T-helper 17 cell (primary cell): Measurements from ENCODE around the gene AUTS2. TPM values are rescaled to one million over a fixed set of nuclear protein-coding genes. Genes with fewer than 3 reads are reported as not detected.
"Not testable (repeated sequence)": the region's sequence is repeated elsewhere in the genome, so short reads cannot be mapped to it uniquely, and the experiment has no call there.

ENCODE experiments used
- ATAC-seq: fragments of 150-1000 bp; cut with Tn5 transposase; 2 replicates; pipeline ENCODE4 v1.10.0; 2021; ENCODE audit warnings: mild to moderate bottlenecking, moderate library complexity
- DNase-seq, 3 donors: peaks; one replicate each; pipeline versions ENCODE4 v3.0.0 to v3.0.0-alpha.2; 2020 to 2021
- H3K9me3 ChIP-seq: one replicate; pipeline ENCODE4 v1.7.0; 2013; ENCODE audit warnings: low read length, mild to moderate bottlenecking; ENCODE audit not compliant: control insufficient read depth, poor library complexity, severe bottlenecking
- H3K27ac Mint-ChIP-seq: one replicate; pipeline ENCODE4 v1.8.0; 2022; ENCODE audit warnings: mild to moderate bottlenecking, moderate library complexity, mixed read lengths
- H3K27me3 Mint-ChIP-seq: one replicate; pipeline ENCODE4 v1.8.0; 2022; ENCODE audit warnings: mixed read lengths
- H3K36me3 Mint-ChIP-seq: one replicate; pipeline ENCODE4 v1.8.0; 2022; ENCODE audit warnings: low read depth, mixed read lengths
- H3K4me1 Mint-ChIP-seq: one replicate; pipeline ENCODE4 v1.8.0; 2022; ENCODE audit warnings: mild to moderate bottlenecking, mixed read lengths
- H3K4me3 Mint-ChIP-seq: one replicate; pipeline ENCODE4 v1.8.0; 2022; ENCODE audit warnings: mild to moderate bottlenecking, moderate library complexity, mixed read lengths
- total RNA-seq, 4 donors: library from RNA in 2 of 4; stranded (reverse) in 2 of 4; gene quantifications; one replicate each; pipeline ENCODE4 v1.2.3 and lab custom pipeline; 2022 to 2026

The AUTS2 gene
- total RNA-seq, 2 donors from 2014 or later, result 84.2 to 89.5 TPM

DNA sequence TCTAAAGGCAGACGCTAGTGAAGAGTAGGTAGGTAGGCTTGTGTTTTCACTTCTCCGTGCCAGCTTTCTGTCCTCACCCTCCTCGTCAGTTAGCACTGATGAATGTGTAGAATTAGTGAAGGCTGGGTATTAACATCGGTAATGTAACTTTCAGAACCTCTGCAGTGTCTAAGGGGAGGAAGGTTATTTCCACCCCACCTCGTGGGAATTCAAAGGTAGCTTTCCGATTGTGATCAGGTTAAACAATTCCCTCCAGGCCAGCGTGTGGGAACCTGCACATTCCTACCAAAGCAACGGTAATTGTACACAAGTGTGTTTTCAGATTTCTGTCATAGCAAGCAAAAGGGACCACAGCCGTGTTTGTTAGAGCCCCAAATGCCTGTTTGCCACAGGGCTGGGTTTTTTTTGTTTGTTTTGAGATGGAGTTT is 1128.7 kb downstream of the AUTS2 start:
- Mint-ChIP-seq H3K27me3 (no peaks in the 10 kb centered on the region), H3K36me3 (no peaks in the 10 kb centered on the region), H3K4me1 (peaks cover 22% of the 10 kb centered on the region), H3K4me3 (no peak overlapping the region), H3K27ac (peak overlapping the region; percentile 71)
- H3K9me3 ChIP-seq, result no peaks in the 10 kb centered on the region
- ATAC-seq, result no peak
- no peak for DNase-seq

DNA sequence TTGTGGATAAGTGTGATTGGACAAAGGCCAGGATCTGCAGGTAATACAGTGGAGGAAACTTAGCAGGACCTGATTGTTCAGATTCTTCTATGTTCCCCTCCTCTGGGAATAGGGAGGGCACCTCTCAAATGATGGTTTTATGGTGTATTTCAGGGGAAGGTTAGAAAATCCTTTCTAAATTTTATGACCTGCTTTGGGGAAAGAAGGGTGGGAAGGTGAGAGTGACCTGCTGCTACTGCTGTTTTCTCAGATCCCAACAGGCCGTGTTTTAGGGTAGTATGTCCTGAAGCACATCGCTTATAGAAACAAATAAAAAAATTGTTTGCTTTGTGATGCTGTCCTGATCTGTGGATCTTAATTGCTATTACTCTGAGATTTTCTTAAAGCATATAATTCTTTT is 1129.6 kb downstream of the AUTS2 start:
- Mint-ChIP-seq H3K4me3 (no peak overlapping the region), H3K27me3 (no peaks in the 10 kb centered on the region), H3K4me1 (peaks cover 22% of the 10 kb centered on the region), H3K27ac (peak overlapping the region; percentile 71), H3K36me3 (no peaks in the 10 kb centered on the region)
- no peaks in the 10 kb centered on the region for H3K9me3 ChIP-seq
- DNase-seq (no peak), ATAC-seq (no peak)

DNA sequence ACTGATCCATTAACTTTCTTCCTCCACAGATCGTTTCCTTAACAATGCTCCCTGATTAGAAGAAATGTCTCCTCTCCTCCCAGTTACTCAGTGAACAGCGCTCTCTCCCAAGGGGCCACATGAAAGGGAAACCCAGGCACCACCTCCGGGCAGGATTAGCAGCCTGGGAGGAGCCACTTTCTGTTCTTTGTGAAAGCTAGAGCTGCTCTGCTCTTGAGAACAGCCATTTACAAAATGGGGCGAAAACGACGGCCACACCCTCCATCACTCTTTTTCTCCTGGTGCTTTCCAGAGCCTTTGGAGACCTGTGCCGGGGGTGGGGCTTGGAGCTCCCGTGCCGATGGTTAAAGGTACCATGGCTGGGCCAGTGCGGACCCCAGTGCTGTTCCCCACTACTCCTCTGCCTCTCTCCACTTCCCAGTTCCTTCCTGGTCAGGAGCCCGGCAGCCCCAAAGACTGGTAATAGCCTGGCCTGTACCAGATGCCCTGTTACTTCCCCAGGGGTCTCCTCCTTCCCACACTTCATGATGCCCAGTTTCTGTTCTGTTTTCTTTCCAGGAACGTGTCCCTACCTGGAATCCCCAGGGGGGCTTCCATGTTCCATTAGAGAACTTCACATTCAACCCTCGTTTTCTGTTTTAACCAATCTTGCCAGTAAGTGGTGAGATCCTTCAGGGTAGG is 1130.7 kb downstream of the AUTS2 start:
- H3K27me3 Mint-ChIP-seq, result no peaks in the 10 kb centered on the region
- ATAC-seq (no peak), DNase-seq (no peak)
- no peaks in the 10 kb centered on the region for H3K9me3 ChIP-seq
- H3K27ac Mint-ChIP-seq, result peak overlapping the region; percentile 49
- H3K4me1 Mint-ChIP-seq, result peaks cover 20% of the 10 kb centered on the region
- H3K4me3 Mint-ChIP-seq, result no peak overlapping the region
- H3K36me3 Mint-ChIP-seq, result no peaks in the 10 kb centered on the region

DNA sequence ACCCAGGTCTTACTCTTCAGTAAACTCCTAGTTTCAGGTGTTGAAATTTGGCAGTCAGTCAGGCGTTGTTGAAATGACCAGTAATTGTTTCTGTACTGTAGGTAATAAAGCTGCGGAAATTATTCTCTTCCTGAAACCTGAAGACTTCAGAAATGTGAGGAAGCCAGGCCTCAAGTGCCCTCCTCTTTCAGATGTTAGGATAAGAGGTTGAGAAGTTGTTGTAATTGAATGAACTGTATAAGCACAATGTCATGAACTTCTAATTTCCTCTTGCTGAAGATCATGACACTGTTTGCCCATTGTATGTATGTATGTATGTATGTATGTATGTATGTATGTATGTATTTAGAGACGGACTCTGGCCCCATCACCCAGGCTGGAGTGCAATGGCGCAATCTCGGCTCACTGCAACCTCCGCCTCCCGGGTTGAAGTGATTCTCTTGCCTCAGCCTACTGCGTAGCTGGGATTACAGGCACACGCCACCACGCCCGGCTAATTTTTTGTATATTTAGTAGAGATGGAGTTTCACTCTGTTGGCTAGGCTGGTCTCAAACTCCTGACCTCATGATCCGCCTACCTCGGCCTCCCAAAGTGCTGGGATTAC is 1131.4 kb downstream of the AUTS2 start:
- peak overlapping the region; percentile 19 for H3K4me3 Mint-ChIP-seq
- H3K36me3 Mint-ChIP-seq, DNase-seq, H3K9me3 ChIP-seq, ATAC-seq, H3K27me3 Mint-ChIP-seq: not testable (repeated sequence)
- peaks cover 23% of the 10 kb centered on the region for H3K4me1 Mint-ChIP-seq
- H3K27ac Mint-ChIP-seq, result peak overlapping the region; percentile 49

DNA sequence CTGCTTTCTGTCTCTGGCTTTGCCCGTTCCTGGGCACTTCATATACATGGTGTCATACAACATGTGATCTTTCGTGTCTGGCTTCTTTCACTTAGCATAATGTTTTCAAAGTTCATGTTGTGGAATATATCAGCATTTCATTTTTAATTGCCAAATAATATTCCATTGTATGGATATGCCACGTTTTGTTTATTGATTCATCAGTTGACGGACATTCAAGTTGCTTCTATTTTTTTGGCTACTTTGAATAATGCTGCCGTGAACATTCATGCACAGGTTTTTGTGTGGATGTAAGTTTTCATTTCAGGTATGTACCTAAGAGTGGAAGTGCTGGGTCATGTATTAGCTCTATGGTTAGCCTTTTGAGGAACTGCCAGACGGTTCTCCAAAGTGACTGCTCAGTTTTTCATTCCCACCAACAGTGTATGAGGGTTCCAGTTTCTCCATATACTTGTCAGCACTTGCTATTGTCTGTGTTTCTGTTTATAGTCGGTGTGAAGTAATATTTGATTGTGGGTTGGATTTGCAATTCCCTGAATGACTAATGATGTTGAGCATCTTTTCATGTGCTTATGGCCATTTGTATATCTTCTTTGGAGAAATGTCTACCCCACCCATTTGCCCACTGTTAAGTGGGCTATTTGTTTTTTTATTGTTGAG is 1132.3 kb downstream of the AUTS2 start:
- Mint-ChIP-seq H3K27me3 (no peaks in the 10 kb centered on the region), H3K36me3 (no peaks in the 10 kb centered on the region), H3K4me1 (peaks cover 24% of the 10 kb centered on the region), H3K4me3 (no peak overlapping the region), H3K27ac (no peak overlapping the region)
- DNase-seq (no peak), ATAC-seq (no peak)
- no peaks in the 10 kb centered on the region for H3K9me3 ChIP-seq

DNA sequence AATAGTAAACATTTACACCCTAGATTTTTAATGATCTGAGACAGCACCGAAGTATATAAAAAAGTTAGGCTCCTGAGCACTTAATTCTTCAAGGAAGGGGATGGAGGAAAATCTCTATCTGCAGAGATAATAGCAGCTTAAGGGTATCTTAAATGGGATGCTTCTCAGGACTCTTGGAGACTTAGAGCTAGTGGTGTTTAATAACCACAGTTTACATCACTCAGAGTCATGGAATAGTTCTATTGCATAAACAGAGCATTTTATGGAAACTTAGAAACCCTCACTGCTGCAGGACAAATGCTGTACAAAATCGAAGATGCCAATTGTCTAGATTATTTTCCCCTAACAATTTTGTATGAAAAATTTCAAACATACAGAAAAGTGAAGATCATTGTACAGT is 1134.8 kb downstream of the AUTS2 start:
- Mint-ChIP-seq H3K27ac (peak overlapping the region; percentile 41), H3K4me3 (no peak overlapping the region), H3K27me3 (no peaks in the 10 kb centered on the region), H3K4me1 (peaks cover 32% of the 10 kb centered on the region), H3K36me3 (no peaks in the 10 kb centered on the region)
- no peak for DNase-seq
- no peak for ATAC-seq
- H3K9me3 ChIP-seq, result no peaks in the 10 kb centered on the region

DNA sequence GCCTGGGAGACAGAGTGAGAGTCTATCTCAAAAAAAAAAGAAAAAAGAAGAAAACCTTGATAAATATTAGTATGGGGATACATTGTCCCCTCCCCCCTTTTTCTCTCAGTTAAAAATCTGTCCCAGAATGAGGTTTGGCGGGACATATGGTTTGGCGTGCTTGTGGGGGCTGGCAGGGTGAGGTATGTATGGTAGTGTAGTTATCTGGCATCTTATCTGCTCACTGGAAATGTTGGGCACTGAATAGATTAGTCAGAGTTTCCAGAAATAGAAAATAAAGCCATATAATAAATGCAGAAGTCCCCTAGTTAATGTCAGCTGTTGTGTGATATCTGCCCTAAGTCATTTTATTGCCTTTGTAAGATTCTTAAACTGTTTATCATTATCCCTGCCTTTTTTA is 1136.1 kb downstream of the AUTS2 start:
- H3K27me3 Mint-ChIP-seq, result no peaks in the 10 kb centered on the region
- peak overlapping the region; percentile 76 for H3K27ac Mint-ChIP-seq
- no peaks in the 10 kb centered on the region for H3K36me3 Mint-ChIP-seq
- H3K9me3 ChIP-seq, result no peaks in the 10 kb centered on the region
- ATAC-seq, result no peak
- no peak overlapping the region for H3K4me3 Mint-ChIP-seq
- peaks cover 34% of the 10 kb centered on the region for H3K4me1 Mint-ChIP-seq
- DNase-seq, result no peak

DNA sequence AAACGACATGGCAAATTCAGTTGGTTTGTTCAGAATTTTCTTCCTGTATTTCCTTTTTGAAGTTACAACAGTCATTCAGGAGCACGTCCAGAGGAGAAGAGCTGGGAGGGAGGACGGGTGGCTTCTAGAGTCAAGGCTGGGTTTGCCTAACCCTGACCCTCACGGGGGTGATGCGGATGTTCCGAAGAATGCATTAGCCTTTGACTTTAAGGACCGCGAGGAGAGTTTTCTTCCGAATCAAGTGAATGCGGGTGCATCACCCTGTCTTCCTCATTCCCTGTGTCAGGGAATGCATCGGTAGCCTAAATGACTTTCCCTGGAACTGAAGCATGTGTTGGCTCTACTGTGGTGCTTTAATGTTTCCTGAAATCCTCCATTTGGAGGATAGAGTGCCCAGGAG is 1137.0 kb downstream of the AUTS2 start:
- Mint-ChIP-seq H3K27ac (peak overlapping the region; percentile 76), H3K4me1 (peaks cover 34% of the 10 kb centered on the region), H3K4me3 (peak overlapping the region; percentile 52), H3K36me3 (no peaks in the 10 kb centered on the region), H3K27me3 (no peaks in the 10 kb centered on the region)
- H3K9me3 ChIP-seq, result no peaks in the 10 kb centered on the region
- DNase-seq (no peak), ATAC-seq (no peak)

DNA sequence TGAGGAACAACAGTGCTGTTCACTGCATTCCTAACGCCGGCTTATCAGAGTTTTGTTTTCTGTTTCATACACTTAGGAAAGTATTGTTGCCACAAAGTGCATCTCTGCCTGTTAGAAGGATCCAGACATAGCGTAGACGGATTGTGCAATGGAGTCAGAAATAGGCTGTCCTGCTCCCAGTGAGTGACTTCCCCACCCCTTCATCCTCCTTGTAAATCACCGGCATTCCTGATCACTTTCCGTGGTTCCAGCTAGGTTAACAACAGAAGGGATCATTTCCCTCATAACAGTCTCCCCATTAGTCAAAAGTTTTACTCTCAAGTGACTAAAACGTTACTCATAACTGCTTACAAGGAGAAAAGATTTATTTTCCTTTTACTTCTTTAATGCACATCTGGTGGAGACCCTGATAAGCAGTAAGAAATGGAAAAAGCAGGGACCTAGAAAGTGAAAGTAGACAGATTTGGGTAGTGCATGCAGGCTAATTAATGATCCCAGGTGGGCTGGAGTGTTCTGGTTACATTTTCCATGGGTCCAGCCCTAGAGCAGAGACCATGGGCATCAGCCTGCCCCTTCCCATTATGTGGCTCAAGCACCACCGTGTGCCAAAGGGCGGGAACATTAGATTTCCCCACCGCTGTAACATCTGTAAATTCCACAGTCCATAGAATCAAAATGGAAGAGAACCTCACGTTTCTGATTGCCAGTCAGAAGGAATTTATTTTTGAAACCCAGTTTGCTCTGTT is 1138.6 kb downstream of the AUTS2 start:
- Mint-ChIP-seq H3K36me3 (no peaks in the 10 kb centered on the region), H3K27me3 (no peaks in the 10 kb centered on the region), H3K27ac (peak overlapping the region; percentile 76), H3K4me3 (peak overlapping the region; percentile 73), H3K4me1 (peaks cover 37% of the 10 kb centered on the region)
- DNase-seq (no peak), ATAC-seq (no peak)
- no peaks in the 10 kb centered on the region for H3K9me3 ChIP-seq

DNA sequence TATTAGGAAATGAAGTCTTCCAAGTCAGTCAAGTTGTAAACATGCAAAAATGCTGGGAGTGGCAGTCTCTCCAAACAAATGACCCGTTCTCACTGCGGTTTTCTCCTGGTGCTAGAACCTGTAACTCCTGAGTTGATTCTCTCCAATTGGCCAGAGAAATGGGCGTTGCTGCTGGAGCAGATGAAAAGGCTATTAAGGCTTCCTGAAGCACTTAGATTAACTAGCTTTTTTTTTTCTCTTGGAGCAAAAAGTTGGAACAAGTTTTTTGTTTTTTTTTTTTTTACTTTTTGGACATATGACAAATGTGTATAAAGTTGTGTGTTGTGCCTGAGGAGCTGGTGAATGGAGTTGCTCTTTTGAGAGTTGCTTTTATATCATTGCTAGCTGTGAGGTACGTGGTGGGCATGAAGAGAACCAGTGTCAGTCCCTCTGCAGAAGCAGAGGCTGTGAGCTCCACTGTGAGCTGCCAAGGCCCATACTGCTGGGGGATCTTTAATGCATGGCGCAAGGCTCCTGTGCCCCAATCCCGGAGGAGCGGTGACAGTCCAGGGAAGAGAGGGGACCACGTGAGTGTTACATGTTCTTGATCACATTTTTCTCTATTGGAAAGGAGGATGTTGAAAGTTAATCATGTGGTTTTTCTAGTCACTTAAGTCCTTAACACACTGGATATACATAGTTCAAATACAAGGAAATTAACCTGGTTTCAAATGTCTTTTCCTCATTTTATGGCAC is 1140.0 kb downstream of the AUTS2 start:
- peaks cover 37% of the 10 kb centered on the region for H3K4me1 Mint-ChIP-seq
- DNase-seq, result no peak
- H3K27ac Mint-ChIP-seq, result no peak overlapping the region
- no peak for ATAC-seq
- H3K9me3 ChIP-seq, result no peaks in the 10 kb centered on the region
- no peaks in the 10 kb centered on the region for H3K27me3 Mint-ChIP-seq
- H3K36me3 Mint-ChIP-seq, result no peaks in the 10 kb centered on the region
- no peak overlapping the region for H3K4me3 Mint-ChIP-seq

DNA sequence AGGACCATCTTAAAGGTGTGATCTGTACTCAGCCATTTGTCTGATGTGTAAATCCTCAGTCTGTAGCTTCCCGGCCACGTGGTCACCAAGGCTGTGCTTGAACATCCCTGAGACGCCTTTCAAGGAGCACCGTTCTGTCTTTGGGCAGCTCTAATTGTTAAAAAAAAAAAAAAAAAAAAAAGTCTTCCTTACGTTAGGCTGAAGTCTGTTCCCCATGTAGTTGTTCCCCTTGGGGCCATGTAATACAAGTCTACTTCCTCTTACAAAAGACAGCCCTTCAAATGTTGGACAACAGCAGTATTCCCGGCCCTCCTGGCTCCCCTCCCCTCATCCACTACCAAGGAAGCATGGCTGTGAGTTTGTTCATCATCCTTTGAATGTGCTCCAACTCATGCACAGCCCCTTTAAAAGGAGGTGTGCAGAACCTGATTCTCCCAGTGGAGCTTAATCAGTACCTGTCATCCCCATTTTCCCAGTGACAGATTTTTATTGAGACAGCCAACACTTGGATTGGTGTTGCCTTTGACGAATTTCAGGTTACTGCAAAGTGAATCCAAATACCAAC is 1141.5 kb downstream of the AUTS2 start:
- ATAC-seq (no peak), DNase-seq (no peak)
- Mint-ChIP-seq H3K27me3 (no peaks in the 10 kb centered on the region), H3K36me3 (no peaks in the 10 kb centered on the region), H3K4me1 (peaks cover 35% of the 10 kb centered on the region), H3K27ac (peak overlapping the region; percentile 78), H3K4me3 (no peak overlapping the region)
- H3K9me3 ChIP-seq, result no peaks in the 10 kb centered on the region

DNA sequence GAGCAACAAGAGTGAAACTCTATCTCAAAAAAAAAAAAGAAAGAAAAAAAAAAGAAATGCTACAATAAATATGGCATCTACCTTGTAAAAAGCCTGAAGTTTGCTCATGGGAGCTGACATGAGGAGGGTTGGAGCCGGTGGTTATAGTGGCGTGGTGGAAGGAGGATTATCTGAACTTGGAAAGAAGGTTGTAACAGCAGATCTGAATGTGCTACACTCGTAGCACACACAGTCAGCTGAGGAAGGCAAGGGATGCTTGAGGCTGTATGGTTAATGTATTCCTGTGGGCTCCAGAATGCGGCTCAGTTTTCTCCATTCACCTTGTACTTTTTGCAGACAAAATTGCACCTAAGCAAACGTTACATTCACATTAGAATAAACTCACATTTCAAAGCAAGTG is 1143.4 kb downstream of the AUTS2 start:
- peak overlapping the region; percentile 63 for H3K27ac Mint-ChIP-seq
- H3K4me1 Mint-ChIP-seq, result peaks cover 21% of the 10 kb centered on the region
- H3K27me3 Mint-ChIP-seq, result no peaks in the 10 kb centered on the region
- DNase-seq (no peak), ATAC-seq (no peak)
- H3K9me3 ChIP-seq, result no peaks in the 10 kb centered on the region
- no peaks in the 10 kb centered on the region for H3K36me3 Mint-ChIP-seq
- no peak overlapping the region for H3K4me3 Mint-ChIP-seq
